ENCODE data around the gene PWWP3B.

- TF ChIP-seq RFX5 (IDR thresholded peaks at IDR 0.05; ENCODE audit: low read length) (no peak), POLR2AphosphoS5 (IDR thresholded peaks at IDR 0.05; ENCODE audit: low read depth, low read length) (no peak), CTCF (IDR thresholded peaks at IDR 0.05) (no peak), EZH2phosphoT487 (IDR thresholded peaks at IDR 0.05; ENCODE audit: borderline replicate concordance, low read depth) (no peak), SMC3 (IDR thresholded peaks at IDR 0.05; ENCODE audit: low read depth, low read length) (no peak), SIN3A (IDR thresholded peaks at IDR 0.05; ENCODE audit: borderline replicate concordance, low read depth, low read length) (no peak), REST (IDR thresholded peaks at IDR 0.05; ENCODE audit: low read depth, low read length) (no peak), EP300 (IDR thresholded peaks at IDR 0.05; ENCODE audit: borderline replicate concordance in 1 of 2, low read depth in 1 of 2, low read length in 1 of 2) (no peak), RAD21 (IDR thresholded peaks at IDR 0.05; ENCODE audit: low read length) (no peak), PBX3 (IDR thresholded peaks at IDR 0.05) (no peak)
Observed at GRCh38 chrX:106171293-106171820, 3.3 kb downstream of the PWWP3B start.

Data from SK-N-SH (cell line).